ENCODE data around the gene LRRC18.

- no peak for TF ChIP-seq CTCF (IDR thresholded peaks at IDR 0.05; ENCODE audit: insufficient read depth, low read length)
- TF ChIP-seq POLR2AphosphoS5 (IDR thresholded peaks at IDR 0.05; ENCODE audit: low read depth), result no peak
These were observed 57.7 kb downstream of the LRRC18 start for GRCh38 chr10:48881937-48882336.

Measured in HL-60 (cell line).